Esophagus squamous epithelium (tissue), 4 donors: ENCODE results near the gene TBX20.

Experiments used
- POLR2A ChIP-seq, 4 donors: fragments of 450-650 bp; IDR thresholded peaks; one replicate each; pipeline ENCODE4 v1.6.1; 2017; ENCODE audit warnings: antibody characterized with exemption in 4 of 4, mild to moderate bottlenecking in 4 of 4, moderate library complexity in 3 of 4
- TF ChIP-seq, protein P1 (sequence below), 6 experiments: fragments of 450-650 bp in 4 of 6; fragments of 200-600 bp in 2 of 6; sonication (generic) in 2 of 6; IDR thresholded peaks; one replicate each; pipeline ENCODE4 v1.5.1; 2016 to 2019; ENCODE audit warnings: antibody characterized with exemption in 6 of 6, mild to moderate bottlenecking in 4 of 6, moderate library complexity in 4 of 6

DNA sequence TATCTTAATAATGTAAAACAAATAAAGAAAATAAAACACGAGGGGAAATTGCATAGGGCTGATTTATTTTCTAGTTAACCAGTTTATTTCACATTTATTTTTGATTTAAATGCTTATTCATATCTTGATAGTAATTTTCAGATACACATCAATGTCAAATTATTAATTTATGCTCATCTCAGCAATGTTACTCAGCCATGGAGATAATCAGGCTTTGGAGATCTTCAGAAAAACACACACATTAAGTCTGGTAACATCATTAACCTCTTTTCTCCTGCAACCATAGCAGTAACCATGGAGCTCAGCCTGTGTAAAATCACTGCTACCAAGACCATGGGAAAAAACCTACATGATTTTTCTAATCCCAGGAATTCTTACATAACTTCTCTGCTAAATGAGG, 31.9 kb upstream of the TBX20 start:
- TF ChIP-seq, protein P1, sequence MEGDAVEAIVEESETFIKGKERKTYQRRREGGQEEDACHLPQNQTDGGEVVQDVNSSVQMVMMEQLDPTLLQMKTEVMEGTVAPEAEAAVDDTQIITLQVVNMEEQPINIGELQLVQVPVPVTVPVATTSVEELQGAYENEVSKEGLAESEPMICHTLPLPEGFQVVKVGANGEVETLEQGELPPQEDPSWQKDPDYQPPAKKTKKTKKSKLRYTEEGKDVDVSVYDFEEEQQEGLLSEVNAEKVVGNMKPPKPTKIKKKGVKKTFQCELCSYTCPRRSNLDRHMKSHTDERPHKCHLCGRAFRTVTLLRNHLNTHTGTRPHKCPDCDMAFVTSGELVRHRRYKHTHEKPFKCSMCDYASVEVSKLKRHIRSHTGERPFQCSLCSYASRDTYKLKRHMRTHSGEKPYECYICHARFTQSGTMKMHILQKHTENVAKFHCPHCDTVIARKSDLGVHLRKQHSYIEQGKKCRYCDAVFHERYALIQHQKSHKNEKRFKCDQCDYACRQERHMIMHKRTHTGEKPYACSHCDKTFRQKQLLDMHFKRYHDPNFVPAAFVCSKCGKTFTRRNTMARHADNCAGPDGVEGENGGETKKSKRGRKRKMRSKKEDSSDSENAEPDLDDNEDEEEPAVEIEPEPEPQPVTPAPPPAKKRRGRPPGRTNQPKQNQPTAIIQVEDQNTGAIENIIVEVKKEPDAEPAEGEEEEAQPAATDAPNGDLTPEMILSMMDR (IDR thresholded peaks at IDR 0.05): no peak
- TF ChIP-seq POLR2A (IDR thresholded peaks at IDR 0.05): no peak
